ENCODE results near the gene FBXO36.
A peak's percentile ranks its signal among the peaks of the same experiment; 100 is the strongest.

The FBXO36 gene

GRCh38 chr2:230050136-230050535, 127.8 kb downstream of the FBXO36 start:
- DNase-seq (ENCODE audit: low spot score): no peak

- DNase-seq (ENCODE audit: low spot score): peak; percentile 19
Observed at GRCh38 chr2:230052299-230052698, 130.0 kb downstream of the FBXO36 start.

DNA sequence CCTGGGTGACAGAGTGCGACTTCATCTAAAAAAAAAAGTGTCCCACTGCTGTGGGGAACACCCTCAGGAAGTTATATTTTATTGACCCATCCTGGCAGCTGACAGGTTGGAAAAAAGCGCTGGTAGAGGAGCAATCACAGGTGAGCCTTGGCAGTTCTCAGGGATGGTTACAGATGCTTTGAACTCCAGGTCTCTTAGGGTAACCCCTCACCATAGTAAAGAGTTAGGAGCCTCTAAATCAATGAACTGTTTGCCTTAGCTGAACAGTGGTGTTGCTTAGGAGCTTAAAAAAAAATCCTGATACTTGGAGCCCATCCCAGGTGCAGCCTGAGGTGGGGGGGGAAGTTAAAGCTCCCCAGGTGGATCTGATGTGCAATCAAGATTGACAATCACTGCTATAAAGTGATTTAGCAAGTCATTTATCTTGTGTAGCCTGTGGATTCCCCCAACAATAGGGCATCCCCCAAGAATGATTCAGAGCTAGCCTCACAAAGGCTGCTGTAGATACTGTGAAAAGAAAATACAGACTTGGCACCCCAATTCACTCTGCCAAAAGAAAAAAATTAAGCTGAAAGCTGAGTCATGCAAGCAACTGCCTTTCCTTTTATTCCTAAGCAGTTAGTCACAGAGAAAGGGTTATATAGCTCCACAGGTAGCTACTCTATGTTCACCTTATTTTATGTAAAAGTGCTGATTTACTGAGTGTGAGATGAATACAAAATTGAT, 131.6 kb downstream of the FBXO36 start:
- DNase-seq (ENCODE audit: low spot score): no peak

DNA sequence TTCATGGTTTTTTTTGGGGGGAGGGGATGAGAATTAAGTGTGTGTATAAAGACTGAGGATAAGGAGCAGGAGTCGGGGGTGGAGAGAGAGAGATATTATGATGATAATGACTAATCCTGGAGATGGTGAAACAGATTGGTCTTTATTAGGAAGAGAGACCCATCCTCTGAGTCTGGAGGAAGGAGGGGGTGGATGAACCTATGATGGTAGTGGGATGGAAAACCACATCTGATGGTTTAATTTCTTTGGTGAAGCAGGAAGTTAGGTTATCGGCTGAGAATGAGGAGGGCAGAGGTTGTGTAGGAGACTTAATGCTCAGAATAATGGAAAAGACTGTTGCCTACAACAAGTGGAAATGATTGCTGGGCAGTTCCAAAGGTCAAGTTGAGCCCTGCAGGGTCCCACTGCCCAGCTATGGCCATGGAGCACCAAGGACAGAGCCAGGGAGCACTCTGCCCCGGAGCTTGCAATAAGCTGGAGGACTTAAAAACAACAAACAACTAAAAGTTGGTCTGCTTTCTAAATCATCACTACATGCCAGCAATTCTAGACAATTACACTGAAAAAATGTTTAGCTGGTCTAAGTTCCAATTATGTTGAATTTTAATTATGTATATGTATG, 138.5 kb downstream of the FBXO36 start:
- DNase-seq (ENCODE audit: low spot score): peak; percentile 54

Measured in COLO829 (cell line).